ENCODE results near the gene TBC1D22A.

GRCh38 chr22:47040486-47041270, 278.2 kb downstream of the TBC1D22A start:
- TF ChIP-seq, protein P1, sequence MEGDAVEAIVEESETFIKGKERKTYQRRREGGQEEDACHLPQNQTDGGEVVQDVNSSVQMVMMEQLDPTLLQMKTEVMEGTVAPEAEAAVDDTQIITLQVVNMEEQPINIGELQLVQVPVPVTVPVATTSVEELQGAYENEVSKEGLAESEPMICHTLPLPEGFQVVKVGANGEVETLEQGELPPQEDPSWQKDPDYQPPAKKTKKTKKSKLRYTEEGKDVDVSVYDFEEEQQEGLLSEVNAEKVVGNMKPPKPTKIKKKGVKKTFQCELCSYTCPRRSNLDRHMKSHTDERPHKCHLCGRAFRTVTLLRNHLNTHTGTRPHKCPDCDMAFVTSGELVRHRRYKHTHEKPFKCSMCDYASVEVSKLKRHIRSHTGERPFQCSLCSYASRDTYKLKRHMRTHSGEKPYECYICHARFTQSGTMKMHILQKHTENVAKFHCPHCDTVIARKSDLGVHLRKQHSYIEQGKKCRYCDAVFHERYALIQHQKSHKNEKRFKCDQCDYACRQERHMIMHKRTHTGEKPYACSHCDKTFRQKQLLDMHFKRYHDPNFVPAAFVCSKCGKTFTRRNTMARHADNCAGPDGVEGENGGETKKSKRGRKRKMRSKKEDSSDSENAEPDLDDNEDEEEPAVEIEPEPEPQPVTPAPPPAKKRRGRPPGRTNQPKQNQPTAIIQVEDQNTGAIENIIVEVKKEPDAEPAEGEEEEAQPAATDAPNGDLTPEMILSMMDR (IDR thresholded peaks at IDR 0.05; ENCODE audit: poor library complexity) = no peak
- TF ChIP-seq EZH2 (IDR thresholded peaks at IDR 0.05; ENCODE audit: borderline replicate concordance) = no peak
